GM23338 (cell line): ENCODE results near the gene TSR1.

Source experiments
- CREB1 ChIP-seq: fragments of 250-450 bp; sonication (Bioruptor Pico); IDR thresholded peaks from 2 replicates; pipeline ENCODE4 v1.5.0; 2020; ENCODE audit warnings: low read depth, mild to moderate bottlenecking, moderate library complexity
- EZH2 ChIP-seq: fragments of 200-600 bp; sonication (generic); IDR thresholded peaks from one replicate; pipeline ENCODE4 v1.8.0; 2017; ENCODE audit warnings: antibody characterized with exemption, mild to moderate bottlenecking, low read depth; ENCODE audit not compliant: unreplicated experiment
- JUNB ChIP-seq: IDR thresholded peaks from one replicate; pipeline ENCODE4 v1.6.1; 2016; ENCODE audit warnings: antibody characterized with exemption; ENCODE audit not compliant: unreplicated experiment
- NANOG ChIP-seq: IDR thresholded peaks from 2 replicates; pipeline ENCODE4 v1.6.1; 2016; ENCODE audit warnings: antibody characterized with exemption, borderline replicate concordance
- POLR2AphosphoS5 ChIP-seq: IDR thresholded peaks from 2 replicates; pipeline ENCODE4 v1.6.1; 2016; ENCODE audit warnings: antibody characterized with exemption, low read depth
- STAT1 ChIP-seq: IDR thresholded peaks from one replicate; pipeline ENCODE4 v1.6.1; 2016; ENCODE audit warnings: antibody characterized with exemption; ENCODE audit not compliant: unreplicated experiment
- ZNF114 ChIP-seq: fragments of 250-450 bp; sonication (Bioruptor Pico); IDR thresholded peaks from 2 replicates; pipeline ENCODE4 v1.5.0; 2020; ENCODE audit warnings: mild to moderate bottlenecking, moderate library complexity
- ZNF331 ChIP-seq: fragments of 250-450 bp; sonication (Bioruptor Pico); IDR thresholded peaks from 2 replicates; pipeline ENCODE4 v1.5.0; 2020; ENCODE audit warnings: low read depth, mild to moderate bottlenecking, moderate library complexity
- TF ChIP-seq, protein P1 (sequence below): IDR thresholded peaks from one replicate; pipeline ENCODE4 v1.6.1; 2018; ENCODE audit warnings: antibody characterized with exemption; ENCODE audit not compliant: unreplicated experiment
- TF ChIP-seq, protein P2 (sequence below), 2 experiments: fragments of 200-600 bp in 1 of 2; sonication (generic) in 1 of 2; conservative IDR thresholded peaks; 2 replicates each; pipeline versions ENCODE4 v1.5.1 to v1.6.1; 2016 to 2017; ENCODE audit warnings: antibody characterized with exemption in 2 of 2, low read depth in 2 of 2, mild to moderate bottlenecking in 2 of 2, moderate library complexity in 1 of 2
- TF ChIP-seq, protein P3 (sequence below): fragments of 250-450 bp; sonication (Bioruptor Pico); IDR thresholded peaks from 2 replicates; pipeline ENCODE4 v1.5.0; 2020; ENCODE audit warnings: mild to moderate bottlenecking, moderate library complexity
- TF ChIP-seq, protein P4 (sequence below): IDR thresholded peaks from 2 replicates; pipeline ENCODE4 v1.6.1; 2016; ENCODE audit warnings: antibody characterized with exemption

DNA sequence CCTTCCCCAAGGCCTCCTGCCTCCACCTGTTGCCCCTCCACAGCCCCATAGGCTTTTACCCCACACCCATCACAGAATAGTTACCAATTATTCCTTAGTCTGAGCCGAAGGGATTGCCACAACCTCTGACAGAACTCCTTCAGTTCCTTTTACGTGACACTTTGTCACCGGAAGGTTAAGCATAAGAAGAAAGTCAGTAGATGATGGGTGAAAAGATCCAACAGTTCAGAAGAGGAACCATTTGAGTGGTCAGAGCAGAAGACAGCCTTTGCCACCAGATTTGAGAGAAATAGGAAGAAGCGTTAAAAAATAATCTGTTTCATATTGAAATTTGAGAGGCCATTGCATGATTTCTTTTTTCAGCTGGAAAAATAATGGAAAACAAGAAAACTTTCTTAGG is 31.3 kb downstream of the TSR1 start:
- TF ChIP-seq, protein P1, sequence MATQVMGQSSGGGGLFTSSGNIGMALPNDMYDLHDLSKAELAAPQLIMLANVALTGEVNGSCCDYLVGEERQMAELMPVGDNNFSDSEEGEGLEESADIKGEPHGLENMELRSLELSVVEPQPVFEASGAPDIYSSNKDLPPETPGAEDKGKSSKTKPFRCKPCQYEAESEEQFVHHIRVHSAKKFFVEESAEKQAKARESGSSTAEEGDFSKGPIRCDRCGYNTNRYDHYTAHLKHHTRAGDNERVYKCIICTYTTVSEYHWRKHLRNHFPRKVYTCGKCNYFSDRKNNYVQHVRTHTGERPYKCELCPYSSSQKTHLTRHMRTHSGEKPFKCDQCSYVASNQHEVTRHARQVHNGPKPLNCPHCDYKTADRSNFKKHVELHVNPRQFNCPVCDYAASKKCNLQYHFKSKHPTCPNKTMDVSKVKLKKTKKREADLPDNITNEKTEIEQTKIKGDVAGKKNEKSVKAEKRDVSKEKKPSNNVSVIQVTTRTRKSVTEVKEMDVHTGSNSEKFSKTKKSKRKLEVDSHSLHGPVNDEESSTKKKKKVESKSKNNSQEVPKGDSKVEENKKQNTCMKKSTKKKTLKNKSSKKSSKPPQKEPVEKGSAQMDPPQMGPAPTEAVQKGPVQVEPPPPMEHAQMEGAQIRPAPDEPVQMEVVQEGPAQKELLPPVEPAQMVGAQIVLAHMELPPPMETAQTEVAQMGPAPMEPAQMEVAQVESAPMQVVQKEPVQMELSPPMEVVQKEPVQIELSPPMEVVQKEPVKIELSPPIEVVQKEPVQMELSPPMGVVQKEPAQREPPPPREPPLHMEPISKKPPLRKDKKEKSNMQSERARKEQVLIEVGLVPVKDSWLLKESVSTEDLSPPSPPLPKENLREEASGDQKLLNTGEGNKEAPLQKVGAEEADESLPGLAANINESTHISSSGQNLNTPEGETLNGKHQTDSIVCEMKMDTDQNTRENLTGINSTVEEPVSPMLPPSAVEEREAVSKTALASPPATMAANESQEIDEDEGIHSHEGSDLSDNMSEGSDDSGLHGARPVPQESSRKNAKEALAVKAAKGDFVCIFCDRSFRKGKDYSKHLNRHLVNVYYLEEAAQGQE, result no peak
- TF ChIP-seq, protein P2, sequence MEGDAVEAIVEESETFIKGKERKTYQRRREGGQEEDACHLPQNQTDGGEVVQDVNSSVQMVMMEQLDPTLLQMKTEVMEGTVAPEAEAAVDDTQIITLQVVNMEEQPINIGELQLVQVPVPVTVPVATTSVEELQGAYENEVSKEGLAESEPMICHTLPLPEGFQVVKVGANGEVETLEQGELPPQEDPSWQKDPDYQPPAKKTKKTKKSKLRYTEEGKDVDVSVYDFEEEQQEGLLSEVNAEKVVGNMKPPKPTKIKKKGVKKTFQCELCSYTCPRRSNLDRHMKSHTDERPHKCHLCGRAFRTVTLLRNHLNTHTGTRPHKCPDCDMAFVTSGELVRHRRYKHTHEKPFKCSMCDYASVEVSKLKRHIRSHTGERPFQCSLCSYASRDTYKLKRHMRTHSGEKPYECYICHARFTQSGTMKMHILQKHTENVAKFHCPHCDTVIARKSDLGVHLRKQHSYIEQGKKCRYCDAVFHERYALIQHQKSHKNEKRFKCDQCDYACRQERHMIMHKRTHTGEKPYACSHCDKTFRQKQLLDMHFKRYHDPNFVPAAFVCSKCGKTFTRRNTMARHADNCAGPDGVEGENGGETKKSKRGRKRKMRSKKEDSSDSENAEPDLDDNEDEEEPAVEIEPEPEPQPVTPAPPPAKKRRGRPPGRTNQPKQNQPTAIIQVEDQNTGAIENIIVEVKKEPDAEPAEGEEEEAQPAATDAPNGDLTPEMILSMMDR (conservative IDR thresholded peaks at IDR 0.05; ENCODE audit: low read depth in 2 of 2), result no peak
- TF ChIP-seq POLR2AphosphoS5, result no peak
- TF ChIP-seq EZH2, result no peak
- no peak for TF ChIP-seq ZNF114 (CRISPR knock-in tag)
- no peak for TF ChIP-seq JUNB
- TF ChIP-seq NANOG, result no peak
- no peak for TF ChIP-seq STAT1
- no peak for TF ChIP-seq CREB1 (CRISPR knock-in tag)
- TF ChIP-seq, protein P3, sequence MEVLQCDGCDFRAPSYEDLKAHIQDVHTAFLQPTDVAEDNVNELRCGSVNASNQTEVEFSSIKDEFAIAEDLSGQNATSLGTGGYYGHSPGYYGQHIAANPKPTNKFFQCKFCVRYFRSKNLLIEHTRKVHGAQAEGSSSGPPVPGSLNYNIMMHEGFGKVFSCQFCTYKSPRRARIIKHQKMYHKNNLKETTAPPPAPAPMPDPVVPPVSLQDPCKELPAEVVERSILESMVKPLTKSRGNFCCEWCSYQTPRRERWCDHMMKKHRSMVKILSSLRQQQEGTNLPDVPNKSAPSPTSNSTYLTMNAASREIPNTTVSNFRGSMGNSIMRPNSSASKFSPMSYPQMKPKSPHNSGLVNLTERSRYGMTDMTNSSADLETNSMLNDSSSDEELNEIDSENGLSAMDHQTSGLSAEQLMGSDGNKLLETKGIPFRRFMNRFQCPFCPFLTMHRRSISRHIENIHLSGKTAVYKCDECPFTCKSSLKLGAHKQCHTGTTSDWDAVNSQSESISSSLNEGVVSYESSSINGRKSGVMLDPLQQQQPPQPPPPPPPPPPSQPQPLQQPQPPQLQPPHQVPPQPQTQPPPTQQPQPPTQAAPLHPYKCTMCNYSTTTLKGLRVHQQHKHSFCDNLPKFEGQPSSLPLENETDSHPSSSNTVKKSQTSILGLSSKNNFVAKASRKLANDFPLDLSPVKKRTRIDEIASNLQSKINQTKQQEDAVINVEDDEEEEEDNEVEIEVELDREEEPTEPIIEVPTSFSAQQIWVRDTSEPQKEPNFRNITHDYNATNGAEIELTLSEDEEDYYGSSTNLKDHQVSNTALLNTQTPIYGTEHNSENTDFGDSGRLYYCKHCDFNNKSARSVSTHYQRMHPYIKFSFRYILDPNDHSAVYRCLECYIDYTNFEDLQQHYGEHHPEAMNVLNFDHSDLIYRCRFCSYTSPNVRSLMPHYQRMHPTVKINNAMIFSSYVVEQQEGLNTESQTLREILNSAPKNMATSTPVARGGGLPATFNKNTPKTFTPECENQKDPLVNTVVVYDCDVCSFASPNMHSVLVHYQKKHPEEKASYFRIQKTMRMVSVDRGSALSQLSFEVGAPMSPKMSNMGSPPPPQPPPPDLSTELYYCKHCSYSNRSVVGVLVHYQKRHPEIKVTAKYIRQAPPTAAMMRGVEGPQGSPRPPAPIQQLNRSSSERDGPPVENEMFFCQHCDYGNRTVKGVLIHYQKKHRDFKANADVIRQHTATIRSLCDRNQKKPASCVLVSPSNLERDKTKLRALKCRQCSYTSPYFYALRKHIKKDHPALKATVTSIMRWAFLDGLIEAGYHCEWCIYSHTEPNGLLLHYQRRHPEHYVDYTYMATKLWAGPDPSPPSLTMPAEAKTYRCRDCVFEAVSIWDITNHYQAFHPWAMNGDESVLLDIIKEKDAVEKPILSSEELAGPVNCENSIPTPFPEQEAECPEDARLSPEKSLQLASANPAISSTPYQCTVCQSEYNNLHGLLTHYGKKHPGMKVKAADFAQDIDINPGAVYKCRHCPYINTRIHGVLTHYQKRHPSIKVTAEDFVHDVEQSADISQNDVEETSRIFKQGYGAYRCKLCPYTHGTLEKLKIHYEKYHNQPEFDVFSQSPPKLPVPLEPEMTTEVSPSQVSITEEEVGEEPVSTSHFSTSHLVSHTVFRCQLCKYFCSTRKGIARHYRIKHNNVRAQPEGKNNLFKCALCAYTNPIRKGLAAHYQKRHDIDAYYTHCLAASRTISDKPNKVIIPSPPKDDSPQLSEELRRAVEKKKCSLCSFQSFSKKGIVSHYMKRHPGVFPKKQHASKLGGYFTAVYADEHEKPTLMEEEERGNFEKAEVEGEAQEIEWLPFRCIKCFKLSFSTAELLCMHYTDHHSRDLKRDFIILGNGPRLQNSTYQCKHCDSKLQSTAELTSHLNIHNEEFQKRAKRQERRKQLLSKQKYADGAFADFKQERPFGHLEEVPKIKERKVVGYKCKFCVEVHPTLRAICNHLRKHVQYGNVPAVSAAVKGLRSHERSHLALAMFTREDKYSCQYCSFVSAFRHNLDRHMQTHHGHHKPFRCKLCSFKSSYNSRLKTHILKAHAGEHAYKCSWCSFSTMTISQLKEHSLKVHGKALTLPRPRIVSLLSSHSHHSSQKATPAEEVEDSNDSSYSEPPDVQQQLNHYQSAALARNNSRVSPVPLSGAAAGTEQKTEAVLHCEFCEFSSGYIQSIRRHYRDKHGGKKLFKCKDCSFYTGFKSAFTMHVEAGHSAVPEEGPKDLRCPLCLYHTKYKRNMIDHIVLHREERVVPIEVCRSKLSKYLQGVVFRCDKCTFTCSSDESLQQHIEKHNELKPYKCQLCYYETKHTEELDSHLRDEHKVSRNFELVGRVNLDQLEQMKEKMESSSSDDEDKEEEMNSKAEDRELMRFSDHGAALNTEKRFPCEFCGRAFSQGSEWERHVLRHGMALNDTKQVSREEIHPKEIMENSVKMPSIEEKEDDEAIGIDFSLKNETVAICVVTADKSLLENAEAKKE, result no peak
- TF ChIP-seq, protein P4, sequence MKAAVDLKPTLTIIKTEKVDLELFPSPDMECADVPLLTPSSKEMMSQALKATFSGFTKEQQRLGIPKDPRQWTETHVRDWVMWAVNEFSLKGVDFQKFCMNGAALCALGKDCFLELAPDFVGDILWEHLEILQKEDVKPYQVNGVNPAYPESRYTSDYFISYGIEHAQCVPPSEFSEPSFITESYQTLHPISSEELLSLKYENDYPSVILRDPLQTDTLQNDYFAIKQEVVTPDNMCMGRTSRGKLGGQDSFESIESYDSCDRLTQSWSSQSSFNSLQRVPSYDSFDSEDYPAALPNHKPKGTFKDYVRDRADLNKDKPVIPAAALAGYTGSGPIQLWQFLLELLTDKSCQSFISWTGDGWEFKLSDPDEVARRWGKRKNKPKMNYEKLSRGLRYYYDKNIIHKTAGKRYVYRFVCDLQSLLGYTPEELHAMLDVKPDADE, result no peak
- TF ChIP-seq ZNF331 (CRISPR knock-in tag), result no peak
